GM23338 (cell line): ENCODE measurements around the gene MNX1. TPM values are rescaled to one million over a fixed set of nuclear protein-coding genes. Genes with fewer than 3 reads are reported as not detected.
A peak's percentile ranks its signal among the peaks of the same experiment; 100 is the strongest.

Source experiments
- ATAC-seq: fragments of 200-7000 bp; cut with Tn5 transposase; 3 replicates; pipeline ENCODE4 v1.9.1; 2020
- DNase-seq: peaks from one replicate; pipeline ENCODE4 v3.0.0-alpha.2; 2015; ENCODE audit warnings: low spot score
- H2AFZ ChIP-seq: fragments of 200-600 bp; sonication (generic); 2 replicates; pipeline ENCODE4 v1.8.0; 2016; ENCODE audit warnings: antibody characterized with exemption, mild to moderate bottlenecking, moderate library complexity
- H3F3A ChIP-seq: fragments of 200-600 bp; sonication (generic); replicated peaks from 2 replicates; pipeline ENCODE4 v1.8.0; 2017; ENCODE audit warnings: antibody characterized with exemption, mixed run types, low read depth
- H3K27ac ChIP-seq: fragments of 200-600 bp; sonication (generic); 2 replicates; pipeline ENCODE4 v1.6.1; 2016; ENCODE audit warnings: low read depth
- H3K27me3 ChIP-seq: fragments of 200-600 bp; sonication (generic); 2 replicates; pipeline ENCODE4 v1.8.0; 2016; ENCODE audit warnings: mild to moderate bottlenecking, mixed run types, moderate library complexity; ENCODE audit not compliant: insufficient read depth
- H3K36me3 ChIP-seq: fragments of 200-600 bp; sonication (generic); 2 replicates; pipeline ENCODE4 v1.8.0; 2016; ENCODE audit warnings: mild to moderate bottlenecking; ENCODE audit not compliant: insufficient read depth
- H3K4me1 ChIP-seq: fragments of 200-600 bp; sonication (generic); 2 replicates; pipeline ENCODE4 v1.8.0; 2016; ENCODE audit warnings: mild to moderate bottlenecking, moderate library complexity; ENCODE audit not compliant: insufficient read depth
- H3K4me2 ChIP-seq: fragments of 200-600 bp; sonication (generic); 2 replicates; pipeline ENCODE4 v1.7.1; 2017; ENCODE audit warnings: mixed run types
- H3K4me3 ChIP-seq: fragments of 200-600 bp; sonication (generic); 2 replicates; pipeline ENCODE4 v1.6.1; 2016; ENCODE audit warnings: mixed run types
- H3K79me2 ChIP-seq: fragments of 200-600 bp; sonication (generic); replicated peaks from 2 replicates; pipeline ENCODE4 v1.8.0; 2017; ENCODE audit warnings: mild to moderate bottlenecking; ENCODE audit not compliant: insufficient read depth
- H3K9me2 ChIP-seq: fragments of 200-600 bp; sonication (generic); 2 replicates; pipeline ENCODE4 v1.8.0; 2017; ENCODE audit not compliant: insufficient read depth
- H4K20me1 ChIP-seq: fragments of 200-600 bp; sonication (generic); replicated peaks from 2 replicates; pipeline ENCODE4 v1.8.0; 2017; ENCODE audit warnings: mild to moderate bottlenecking; ENCODE audit not compliant: insufficient read depth
- H3K27ac Mint-ChIP-seq: 2 replicates; pipeline ENCODE4 v1.8.0; 2020; ENCODE audit warnings: inconsistent platforms, mild to moderate bottlenecking, moderate library complexity, mixed read lengths
- H3K27me3 Mint-ChIP-seq: 3 replicates; pipeline ENCODE4 v1.8.0; 2022; ENCODE audit warnings: low read depth, mild to moderate bottlenecking, moderate library complexity, mixed read lengths, inconsistent platforms; ENCODE audit not compliant: insufficient read depth, poor library complexity
- H3K36me3 Mint-ChIP-seq: 3 replicates; pipeline ENCODE4 v1.8.0; 2021; ENCODE audit warnings: low read depth, mild to moderate bottlenecking, inconsistent platforms, moderate library complexity, mixed read lengths
- H3K4me1 Mint-ChIP-seq: 3 replicates; pipeline ENCODE4 v1.8.0; 2020; ENCODE audit warnings: mild to moderate bottlenecking, inconsistent platforms, mixed read lengths
- H3K4me3 Mint-ChIP-seq: 3 replicates; pipeline ENCODE4 v1.8.0; 2021; ENCODE audit warnings: moderate library complexity, mild to moderate bottlenecking, inconsistent platforms, mixed read lengths
- H3K9me3 Mint-ChIP-seq: 3 replicates; pipeline ENCODE4 v1.8.0; 2020; ENCODE audit warnings: moderate library complexity, mild to moderate bottlenecking, inconsistent platforms, mixed read lengths
- EZH2 ChIP-seq: fragments of 200-600 bp; sonication (generic); IDR thresholded peaks from one replicate; pipeline ENCODE4 v1.8.0; 2017; ENCODE audit warnings: antibody characterized with exemption, mild to moderate bottlenecking, low read depth; ENCODE audit not compliant: unreplicated experiment
- EZH2phosphoT487 ChIP-seq: fragments of 200-600 bp; sonication (generic); IDR thresholded peaks from one replicate; pipeline ENCODE4 v1.8.1; 2018; ENCODE audit warnings: antibody characterized with exemption; ENCODE audit not compliant: unreplicated experiment
- JUNB ChIP-seq: IDR thresholded peaks from one replicate; pipeline ENCODE4 v1.6.1; 2016; ENCODE audit warnings: antibody characterized with exemption; ENCODE audit not compliant: unreplicated experiment
- POLR2AphosphoS5 ChIP-seq: IDR thresholded peaks from 2 replicates; pipeline ENCODE4 v1.6.1; 2016; ENCODE audit warnings: antibody characterized with exemption, low read depth
- ZNF114 ChIP-seq: fragments of 250-450 bp; sonication (Bioruptor Pico); IDR thresholded peaks from 2 replicates; pipeline ENCODE4 v1.5.0; 2020; ENCODE audit warnings: mild to moderate bottlenecking, moderate library complexity
- polyA plus RNA-seq: library from polyadenylated mRNA; unstranded; fragments of >200 nt; fragmentation: Nextera tagmentation; extraction: Ambion mirVana; gene quantifications from 2 replicates; pipeline ENCODE4 v1.2.1, GENCODE V29; 2016
- total RNA-seq: library from RNA; depleted of rRNA; stranded (reverse); fragments of >200 nt; shearing (Covaris generic); gene quantifications from 2 replicates; pipeline ENCODE4 v1.2.3, GENCODE V29; 2014
- TF ChIP-seq, protein P1 (sequence below): fragments of 250-450 bp; sonication (Bioruptor Pico); IDR thresholded peaks from 2 replicates; pipeline ENCODE4 v1.5.0; 2020; ENCODE audit warnings: mild to moderate bottlenecking, moderate library complexity
- TF ChIP-seq, protein P2 (sequence below): IDR thresholded peaks from one replicate; pipeline ENCODE4 v1.6.1; 2018; ENCODE audit warnings: antibody characterized with exemption; ENCODE audit not compliant: unreplicated experiment

MNX1 gene
- total and polyA plus RNA-seq, 2 experiments from 2014 or later = 0.14 to 0.24 TPM

DNA sequence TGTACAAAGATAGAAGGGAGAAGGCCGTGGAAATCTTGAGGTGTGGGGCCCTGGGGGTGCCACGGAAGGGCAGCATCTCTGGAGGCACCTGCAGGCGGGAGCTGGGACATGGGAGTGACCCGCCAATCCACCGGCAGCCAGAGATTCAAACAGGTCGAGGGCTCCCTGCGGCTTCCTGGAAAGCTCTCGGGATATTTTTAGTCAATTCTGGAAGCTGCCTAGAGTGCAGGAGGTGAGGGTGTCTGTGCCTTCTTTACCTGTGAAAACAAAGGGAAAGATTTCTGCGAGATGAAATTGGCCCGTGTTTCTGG lies 16.6 kb downstream of the MNX1 start:
- no peaks in the 10 kb centered on the region for H3K36me3 Mint-ChIP-seq
- no peak for DNase-seq
- no peaks in the 10 kb centered on the region; the same call in 1 of the 2 replicates for H3F3A ChIP-seq
- H3K36me3 ChIP-seq = no peaks in the 10 kb centered on the region
- no peaks in the 10 kb centered on the region; the same call in 2 of the 3 replicates for H3K4me1 Mint-ChIP-seq
- H3K27me3 ChIP-seq = peaks cover 42% of the 10 kb centered on the region
- no peak overlapping the region for H3K4me3 ChIP-seq
- H3K4me3 Mint-ChIP-seq = no peak overlapping the region
- no peak overlapping the region for H3K27ac Mint-ChIP-seq
- no peaks in the 10 kb centered on the region; the same call in 2 of the 3 replicates for H3K9me3 Mint-ChIP-seq
- peaks cover 17% of the 10 kb centered on the region for H4K20me1 ChIP-seq
- no peaks in the 10 kb centered on the region for H3K79me2 ChIP-seq
- H3K27ac ChIP-seq = no peak overlapping the region
- ATAC-seq = peak; percentile 38
- H3K27me3 Mint-ChIP-seq = peaks cover 47% of the 10 kb centered on the region
- H3K4me2 ChIP-seq = no peak overlapping the region
- no peak overlapping the region for H2AFZ ChIP-seq
- peaks cover under 1% of the 10 kb centered on the region for H3K4me1 ChIP-seq
- TF ChIP-seq EZH2 (no peak), JUNB (no peak), EZH2phosphoT487 (no peak), POLR2AphosphoS5 (no peak), ZNF114 (CRISPR knock-in tag) (no peak)
- TF ChIP-seq, protein P1, sequence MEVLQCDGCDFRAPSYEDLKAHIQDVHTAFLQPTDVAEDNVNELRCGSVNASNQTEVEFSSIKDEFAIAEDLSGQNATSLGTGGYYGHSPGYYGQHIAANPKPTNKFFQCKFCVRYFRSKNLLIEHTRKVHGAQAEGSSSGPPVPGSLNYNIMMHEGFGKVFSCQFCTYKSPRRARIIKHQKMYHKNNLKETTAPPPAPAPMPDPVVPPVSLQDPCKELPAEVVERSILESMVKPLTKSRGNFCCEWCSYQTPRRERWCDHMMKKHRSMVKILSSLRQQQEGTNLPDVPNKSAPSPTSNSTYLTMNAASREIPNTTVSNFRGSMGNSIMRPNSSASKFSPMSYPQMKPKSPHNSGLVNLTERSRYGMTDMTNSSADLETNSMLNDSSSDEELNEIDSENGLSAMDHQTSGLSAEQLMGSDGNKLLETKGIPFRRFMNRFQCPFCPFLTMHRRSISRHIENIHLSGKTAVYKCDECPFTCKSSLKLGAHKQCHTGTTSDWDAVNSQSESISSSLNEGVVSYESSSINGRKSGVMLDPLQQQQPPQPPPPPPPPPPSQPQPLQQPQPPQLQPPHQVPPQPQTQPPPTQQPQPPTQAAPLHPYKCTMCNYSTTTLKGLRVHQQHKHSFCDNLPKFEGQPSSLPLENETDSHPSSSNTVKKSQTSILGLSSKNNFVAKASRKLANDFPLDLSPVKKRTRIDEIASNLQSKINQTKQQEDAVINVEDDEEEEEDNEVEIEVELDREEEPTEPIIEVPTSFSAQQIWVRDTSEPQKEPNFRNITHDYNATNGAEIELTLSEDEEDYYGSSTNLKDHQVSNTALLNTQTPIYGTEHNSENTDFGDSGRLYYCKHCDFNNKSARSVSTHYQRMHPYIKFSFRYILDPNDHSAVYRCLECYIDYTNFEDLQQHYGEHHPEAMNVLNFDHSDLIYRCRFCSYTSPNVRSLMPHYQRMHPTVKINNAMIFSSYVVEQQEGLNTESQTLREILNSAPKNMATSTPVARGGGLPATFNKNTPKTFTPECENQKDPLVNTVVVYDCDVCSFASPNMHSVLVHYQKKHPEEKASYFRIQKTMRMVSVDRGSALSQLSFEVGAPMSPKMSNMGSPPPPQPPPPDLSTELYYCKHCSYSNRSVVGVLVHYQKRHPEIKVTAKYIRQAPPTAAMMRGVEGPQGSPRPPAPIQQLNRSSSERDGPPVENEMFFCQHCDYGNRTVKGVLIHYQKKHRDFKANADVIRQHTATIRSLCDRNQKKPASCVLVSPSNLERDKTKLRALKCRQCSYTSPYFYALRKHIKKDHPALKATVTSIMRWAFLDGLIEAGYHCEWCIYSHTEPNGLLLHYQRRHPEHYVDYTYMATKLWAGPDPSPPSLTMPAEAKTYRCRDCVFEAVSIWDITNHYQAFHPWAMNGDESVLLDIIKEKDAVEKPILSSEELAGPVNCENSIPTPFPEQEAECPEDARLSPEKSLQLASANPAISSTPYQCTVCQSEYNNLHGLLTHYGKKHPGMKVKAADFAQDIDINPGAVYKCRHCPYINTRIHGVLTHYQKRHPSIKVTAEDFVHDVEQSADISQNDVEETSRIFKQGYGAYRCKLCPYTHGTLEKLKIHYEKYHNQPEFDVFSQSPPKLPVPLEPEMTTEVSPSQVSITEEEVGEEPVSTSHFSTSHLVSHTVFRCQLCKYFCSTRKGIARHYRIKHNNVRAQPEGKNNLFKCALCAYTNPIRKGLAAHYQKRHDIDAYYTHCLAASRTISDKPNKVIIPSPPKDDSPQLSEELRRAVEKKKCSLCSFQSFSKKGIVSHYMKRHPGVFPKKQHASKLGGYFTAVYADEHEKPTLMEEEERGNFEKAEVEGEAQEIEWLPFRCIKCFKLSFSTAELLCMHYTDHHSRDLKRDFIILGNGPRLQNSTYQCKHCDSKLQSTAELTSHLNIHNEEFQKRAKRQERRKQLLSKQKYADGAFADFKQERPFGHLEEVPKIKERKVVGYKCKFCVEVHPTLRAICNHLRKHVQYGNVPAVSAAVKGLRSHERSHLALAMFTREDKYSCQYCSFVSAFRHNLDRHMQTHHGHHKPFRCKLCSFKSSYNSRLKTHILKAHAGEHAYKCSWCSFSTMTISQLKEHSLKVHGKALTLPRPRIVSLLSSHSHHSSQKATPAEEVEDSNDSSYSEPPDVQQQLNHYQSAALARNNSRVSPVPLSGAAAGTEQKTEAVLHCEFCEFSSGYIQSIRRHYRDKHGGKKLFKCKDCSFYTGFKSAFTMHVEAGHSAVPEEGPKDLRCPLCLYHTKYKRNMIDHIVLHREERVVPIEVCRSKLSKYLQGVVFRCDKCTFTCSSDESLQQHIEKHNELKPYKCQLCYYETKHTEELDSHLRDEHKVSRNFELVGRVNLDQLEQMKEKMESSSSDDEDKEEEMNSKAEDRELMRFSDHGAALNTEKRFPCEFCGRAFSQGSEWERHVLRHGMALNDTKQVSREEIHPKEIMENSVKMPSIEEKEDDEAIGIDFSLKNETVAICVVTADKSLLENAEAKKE (CRISPR knock-in tag) = no peak
- TF ChIP-seq, protein P2, sequence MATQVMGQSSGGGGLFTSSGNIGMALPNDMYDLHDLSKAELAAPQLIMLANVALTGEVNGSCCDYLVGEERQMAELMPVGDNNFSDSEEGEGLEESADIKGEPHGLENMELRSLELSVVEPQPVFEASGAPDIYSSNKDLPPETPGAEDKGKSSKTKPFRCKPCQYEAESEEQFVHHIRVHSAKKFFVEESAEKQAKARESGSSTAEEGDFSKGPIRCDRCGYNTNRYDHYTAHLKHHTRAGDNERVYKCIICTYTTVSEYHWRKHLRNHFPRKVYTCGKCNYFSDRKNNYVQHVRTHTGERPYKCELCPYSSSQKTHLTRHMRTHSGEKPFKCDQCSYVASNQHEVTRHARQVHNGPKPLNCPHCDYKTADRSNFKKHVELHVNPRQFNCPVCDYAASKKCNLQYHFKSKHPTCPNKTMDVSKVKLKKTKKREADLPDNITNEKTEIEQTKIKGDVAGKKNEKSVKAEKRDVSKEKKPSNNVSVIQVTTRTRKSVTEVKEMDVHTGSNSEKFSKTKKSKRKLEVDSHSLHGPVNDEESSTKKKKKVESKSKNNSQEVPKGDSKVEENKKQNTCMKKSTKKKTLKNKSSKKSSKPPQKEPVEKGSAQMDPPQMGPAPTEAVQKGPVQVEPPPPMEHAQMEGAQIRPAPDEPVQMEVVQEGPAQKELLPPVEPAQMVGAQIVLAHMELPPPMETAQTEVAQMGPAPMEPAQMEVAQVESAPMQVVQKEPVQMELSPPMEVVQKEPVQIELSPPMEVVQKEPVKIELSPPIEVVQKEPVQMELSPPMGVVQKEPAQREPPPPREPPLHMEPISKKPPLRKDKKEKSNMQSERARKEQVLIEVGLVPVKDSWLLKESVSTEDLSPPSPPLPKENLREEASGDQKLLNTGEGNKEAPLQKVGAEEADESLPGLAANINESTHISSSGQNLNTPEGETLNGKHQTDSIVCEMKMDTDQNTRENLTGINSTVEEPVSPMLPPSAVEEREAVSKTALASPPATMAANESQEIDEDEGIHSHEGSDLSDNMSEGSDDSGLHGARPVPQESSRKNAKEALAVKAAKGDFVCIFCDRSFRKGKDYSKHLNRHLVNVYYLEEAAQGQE = no peak
- no peaks in the 10 kb centered on the region for H3K9me2 ChIP-seq
